ENCODE data around the gene TMEM120B.

Gene TMEM120B

GRCh38 chr12:121793838-121794533, 81.4 kb downstream of the TMEM120B start:
- Histone ChIP-seq H3K36me3 (ENCODE audit: control insufficient read depth in 1 of 2, insufficient read depth in 2 of 2, low read depth in 1 of 2, low read length in 2 of 2) (peaks cover 17 to 51% of the 10 kb centered on the region in 2 experiments), H3K18ac (ENCODE audit: low read depth in 1 of 2, low read length in 2 of 2) (peak overlapping the region in 1 of 2 experiments; percentile 88), H3K27me3 (ENCODE audit: control insufficient read depth in 1 of 2, insufficient read depth in 1 of 2, low read length in 2 of 2) (no peaks in the 10 kb centered on the region), H2BK12ac (ENCODE audit: low read length in 2 of 2) (peak overlapping the region in 1 of 2 experiments; percentile 75), H2AK5ac (ENCODE audit: low read length, severe bottlenecking) (no peak overlapping the region), H2BK15ac (ENCODE audit: low read depth, poor library complexity, severe bottlenecking) (no peak overlapping the region), H3K4ac (ENCODE audit: low read depth in 1 of 2, low read length in 2 of 2) (peak overlapping the region; percentile 85 to 88), H2AFZ (ENCODE audit: low read depth, low read length) (peak overlapping the region; percentile 83), H3K27ac (ENCODE audit: low read length, poor library complexity, severe bottlenecking) (peak overlapping the region; percentile 69), H4K91ac (ENCODE audit: low read length) (no peak overlapping the region), H2BK5ac (ENCODE audit: low read depth, low read length, poor library complexity, severe bottlenecking) (no peak overlapping the region), H3K9me3 (ENCODE audit: control insufficient read depth, low read length) (no peaks in the 10 kb centered on the region), H3K4me2 (ENCODE audit: low read length, poor library complexity, severe bottlenecking) (peak overlapping the region; percentile 88), H3K23ac (ENCODE audit: low read length in 2 of 2) (peak overlapping the region in 1 of 2 experiments; percentile 83), H3K4me3 (ENCODE audit: insufficient read depth in 1 of 2, low read depth in 1 of 2, low read length in 2 of 2) (peak overlapping the region; percentile 75 to 78), H3K79me1 (replicated peaks; ENCODE audit: low read length, poor library complexity, severe bottlenecking) (peaks cover 25% of the 10 kb centered on the region), H4K8ac (ENCODE audit: low read length) (peak overlapping the region; percentile 93), H2BK120ac (ENCODE audit: low read depth, low read length) (no peak overlapping the region), H3K14ac (ENCODE audit: low read length in 2 of 2) (peak overlapping the region in 1 of 2 experiments; percentile 46), H3K9ac (ENCODE audit: low read length) (peak overlapping the region; percentile 99), H3K4me1 (ENCODE audit: control insufficient read depth, insufficient read depth, low read depth, low read length) (peaks cover 81% of the 10 kb centered on the region)
- peak; percentile 92 for DNase-seq
- under 1% methylated on average over 49 of the region's 59 CpGs for WGBS

GRCh38 chr12:121794534-121795033, 82.0 kb downstream of the TMEM120B start:
- peak overlapping the region; percentile 93 for H4K8ac ChIP-seq (ENCODE audit: low read length)
- peaks cover 17 to 46% of the 10 kb centered on the region in 2 experiments for H3K36me3 ChIP-seq (ENCODE audit: control insufficient read depth in 1 of 2, insufficient read depth in 2 of 2, low read depth in 1 of 2, low read length in 2 of 2)
- WGBS: 5% methylated on average over 12 of the region's 13 CpGs
- H3K4me2 ChIP-seq (ENCODE audit: low read length, poor library complexity, severe bottlenecking): peak overlapping the region; percentile 72
- H3K27ac ChIP-seq (ENCODE audit: low read length, poor library complexity, severe bottlenecking): peak overlapping the region; percentile 69
- H3K27me3 ChIP-seq (ENCODE audit: control insufficient read depth in 1 of 2, insufficient read depth in 1 of 2, low read length in 2 of 2): no peaks in the 10 kb centered on the region
- H3K4me3 ChIP-seq (ENCODE audit: insufficient read depth in 1 of 2, low read depth in 1 of 2, low read length in 2 of 2): peak overlapping the region in 1 of 2 experiments; percentile 78
- H3K4ac ChIP-seq (ENCODE audit: low read depth in 1 of 2, low read length in 2 of 2): peak overlapping the region; percentile 71 to 88
- no peak overlapping the region for H3K14ac ChIP-seq (ENCODE audit: low read length in 2 of 2)
- H2BK5ac ChIP-seq (ENCODE audit: low read depth, low read length, poor library complexity, severe bottlenecking): no peak overlapping the region
- H3K23ac ChIP-seq (ENCODE audit: low read length in 2 of 2): no peak overlapping the region
- no peak for DNase-seq
- peak overlapping the region; percentile 69 for H2AK5ac ChIP-seq (ENCODE audit: low read length, severe bottlenecking)
- no peaks in the 10 kb centered on the region for H3K9me3 ChIP-seq (ENCODE audit: control insufficient read depth, low read length)
- H4K91ac ChIP-seq (ENCODE audit: low read length): peak overlapping the region; percentile 55
- no peak overlapping the region for H2BK12ac ChIP-seq (ENCODE audit: low read length in 2 of 2)
- H3K4me1 ChIP-seq (ENCODE audit: control insufficient read depth, insufficient read depth, low read depth, low read length): peaks cover 79% of the 10 kb centered on the region
- H3K18ac ChIP-seq (ENCODE audit: low read depth in 1 of 2, low read length in 2 of 2): peak overlapping the region; percentile 74 to 79
- no peak overlapping the region for H2BK120ac ChIP-seq (ENCODE audit: low read depth, low read length)
- peak overlapping the region; percentile 31 for H2BK15ac ChIP-seq (ENCODE audit: low read depth, poor library complexity, severe bottlenecking)
- peaks cover 20% of the 10 kb centered on the region for H3K79me1 ChIP-seq (replicated peaks; ENCODE audit: low read length, poor library complexity, severe bottlenecking)
- no peak overlapping the region for H2AFZ ChIP-seq (ENCODE audit: low read depth, low read length)
- H3K9ac ChIP-seq (ENCODE audit: low read length): peak overlapping the region; percentile 99

- Histone ChIP-seq H3K14ac (ENCODE audit: low read length in 2 of 2) (no peak overlapping the region), H3K79me1 (replicated peaks; ENCODE audit: low read length, poor library complexity, severe bottlenecking) (peaks cover 20% of the 10 kb centered on the region), H3K4me1 (ENCODE audit: control insufficient read depth, insufficient read depth, low read depth, low read length) (peaks cover 72% of the 10 kb centered on the region), H3K9ac (ENCODE audit: low read length) (peak overlapping the region; percentile 99), H3K27ac (ENCODE audit: low read length, poor library complexity, severe bottlenecking) (peak overlapping the region; percentile 69), H2BK5ac (ENCODE audit: low read depth, low read length, poor library complexity, severe bottlenecking) (no peak overlapping the region), H4K91ac (ENCODE audit: low read length) (peak overlapping the region; percentile 23), H3K36me3 (ENCODE audit: control insufficient read depth in 1 of 2, insufficient read depth in 2 of 2, low read depth in 1 of 2, low read length in 2 of 2) (peaks cover 17 to 41% of the 10 kb centered on the region in 2 experiments), H3K4ac (ENCODE audit: low read depth in 1 of 2, low read length in 2 of 2) (no peak overlapping the region), H3K4me2 (ENCODE audit: low read length, poor library complexity, severe bottlenecking) (no peak overlapping the region), H2AK5ac (ENCODE audit: low read length, severe bottlenecking) (peak overlapping the region; percentile 33), H2BK120ac (ENCODE audit: low read depth, low read length) (no peak overlapping the region), H4K8ac (ENCODE audit: low read length) (peak overlapping the region; percentile 15), H3K23ac (ENCODE audit: low read length in 2 of 2) (no peak overlapping the region), H3K27me3 (ENCODE audit: control insufficient read depth in 1 of 2, insufficient read depth in 1 of 2, low read length in 2 of 2) (no peaks in the 10 kb centered on the region), H2BK12ac (ENCODE audit: low read length in 2 of 2) (peak overlapping the region in 1 of 2 experiments; percentile 27), H2BK15ac (ENCODE audit: low read depth, poor library complexity, severe bottlenecking) (no peak overlapping the region), H3K4me3 (ENCODE audit: insufficient read depth in 1 of 2, low read depth in 1 of 2, low read length in 2 of 2) (peak overlapping the region in 1 of 2 experiments; percentile 78), H3K18ac (ENCODE audit: low read depth in 1 of 2, low read length in 2 of 2) (no peak overlapping the region), H3K9me3 (ENCODE audit: control insufficient read depth, low read length) (no peaks in the 10 kb centered on the region), H2AFZ (ENCODE audit: low read depth, low read length) (no peak overlapping the region)
- peak; percentile 87 for DNase-seq
- 50% methylated on average over 14 of the region's 15 CpGs for WGBS
Observed at GRCh38 chr12:121795034-121795968, 82.7 kb downstream of the TMEM120B start.

Data from mesenchymal stem cell (in vitro differentiated cells and primary cell).